Neural cell (in vitro differentiated cells): ENCODE data around the gene SUN5. TPM values are rescaled to one million over a fixed set of nuclear protein-coding genes. Genes with fewer than 3 reads are reported as not detected.

ENCODE experiments used
- H2AFZ ChIP-seq: fragments of 200-600, 300-800 bp; sonication (generic), shearing (Covaris generic); 2 replicates; pipeline ENCODE4 v1.6.0; 2014; ENCODE audit warnings: low read depth, mild to moderate bottlenecking, antibody characterized with exemption, low read length, moderate library complexity
- H3F3A ChIP-seq: fragments of 200-600 bp; shearing (Covaris generic); 2 replicates; pipeline ENCODE4 v1.6.1; 2016; ENCODE audit warnings: mild to moderate bottlenecking, moderate library complexity, mixed read lengths, antibody characterized with exemption, low read length; ENCODE audit not compliant: insufficient read depth, poor library complexity, severe bottlenecking
- H3K27ac ChIP-seq: fragments of 200-600, 300-800 bp; sonication (generic), shearing (Covaris generic); 2 replicates; pipeline ENCODE4 v1.5.1; 2014; ENCODE audit warnings: mild to moderate bottlenecking, low read length, moderate library complexity
- H3K27me3 ChIP-seq: fragments of 300-800, 200-600 bp; sonication (generic), shearing (Covaris generic); 2 replicates; pipeline ENCODE4 v1.6.0; 2014; ENCODE audit warnings: mild to moderate bottlenecking, low read depth, low read length, moderate library complexity; ENCODE audit not compliant: insufficient read depth
- H3K36me3 ChIP-seq: fragments of 300-800, 200-600 bp; sonication (generic), shearing (Covaris generic); 2 replicates; pipeline ENCODE4 v1.5.1; 2014; ENCODE audit warnings: mild to moderate bottlenecking, antibody characterized with exemption, low read length, moderate library complexity; ENCODE audit not compliant: insufficient read depth
- H3K4me2 ChIP-seq: fragments of 300-800, 200-600 bp; sonication (generic), shearing (Covaris generic); 2 replicates; pipeline ENCODE4 v1.6.0; 2014; ENCODE audit warnings: mild to moderate bottlenecking, low read length
- H3K4me3 ChIP-seq: fragments of 300-800, 200-600 bp; sonication (generic), shearing (Covaris generic); 2 replicates; pipeline ENCODE4 v1.5.1; 2014; ENCODE audit warnings: mild to moderate bottlenecking, low read length, moderate library complexity
- H3K79me2 ChIP-seq: fragments of 200-600 bp; shearing (Covaris generic); replicated peaks from 2 replicates; pipeline ENCODE4 v1.6.0; 2014; ENCODE audit warnings: mild to moderate bottlenecking, low read length, moderate library complexity; ENCODE audit not compliant: insufficient read depth
- H3K9ac ChIP-seq: fragments of 300-800, 200-600 bp; sonication (generic), shearing (Covaris generic); 2 replicates; pipeline ENCODE4 v1.6.1; 2016; ENCODE audit warnings: mild to moderate bottlenecking, low read length, mixed read lengths
- H3K9me2 ChIP-seq: fragments of 200-600 bp; shearing (Covaris generic); 2 replicates; pipeline ENCODE4 v1.6.1; 2016; ENCODE audit warnings: mild to moderate bottlenecking, low read length, mixed read lengths; ENCODE audit not compliant: insufficient read depth
- H3K9me3 ChIP-seq: fragments of 200-600, 300-800 bp; sonication (generic), shearing (Covaris generic); 2 replicates; pipeline ENCODE4 v1.6.1; 2016; ENCODE audit warnings: mild to moderate bottlenecking, mixed run types, low read length, moderate library complexity, mixed read lengths
- H4K20me1 ChIP-seq: fragments of 200-600 bp; shearing (Covaris generic); 2 replicates; pipeline ENCODE4 v1.6.1; 2016; ENCODE audit warnings: mild to moderate bottlenecking, mixed run types; ENCODE audit not compliant: insufficient read depth
- EP300 ChIP-seq: fragments of 450-650 bp; conservative IDR thresholded peaks from 2 replicates; pipeline ENCODE4 v1.6.1; 2014; ENCODE audit warnings: antibody characterized with exemption, mild to moderate bottlenecking, moderate library complexity; ENCODE audit not compliant: poor library complexity, severe bottlenecking
- EZH2 ChIP-seq: fragments of 200-600, 300-800 bp; shearing (Covaris generic), sonication (generic); IDR thresholded peaks from 2 replicates; pipeline ENCODE4 v1.6.1; 2014; ENCODE audit warnings: antibody characterized with exemption, low read length, borderline replicate concordance, mild to moderate bottlenecking; ENCODE audit not compliant: insufficient read depth, poor library complexity, severe bottlenecking
- MXI1 ChIP-seq: fragments of 450-650 bp; conservative IDR thresholded peaks from 2 replicates; pipeline ENCODE4 v1.6.1; 2014; ENCODE audit warnings: antibody characterized with exemption, mild to moderate bottlenecking; ENCODE audit not compliant: poor library complexity, severe bottlenecking
- POLR2AphosphoS5 ChIP-seq: IDR thresholded peaks from 2 replicates; pipeline ENCODE4 v1.6.1; 2012
- RAD21 ChIP-seq: fragments of 450-650 bp; conservative IDR thresholded peaks from 2 replicates; pipeline ENCODE4 v1.6.1; 2014; ENCODE audit warnings: antibody characterized with exemption, mild to moderate bottlenecking, moderate library complexity
- SMC3 ChIP-seq: fragments of 450-650 bp; conservative IDR thresholded peaks from 2 replicates; pipeline ENCODE4 v1.6.1; 2014; ENCODE audit warnings: antibody characterized with exemption, mild to moderate bottlenecking, moderate library complexity; ENCODE audit not compliant: poor library complexity
- TAF1 ChIP-seq: IDR thresholded peaks from 2 replicates; pipeline ENCODE4 v1.6.1; 2012; ENCODE audit warnings: low read depth
- polyA plus RNA-seq: library from polyadenylated mRNA; depleted of rRNA; stranded (reverse); fragments of >200 nt; gene quantifications from 2 replicates; pipeline ENCODE4 v1.2.3, GENCODE V29; 2014
- TF ChIP-seq, protein P1 (sequence below): IDR thresholded peaks from 2 replicates; pipeline ENCODE4 v1.6.1; 2012; ENCODE audit warnings: borderline replicate concordance
- TF ChIP-seq, protein P2 (sequence below): fragments of 450-650 bp; IDR thresholded peaks from 2 replicates; pipeline ENCODE4 v1.5.1; 2014; ENCODE audit warnings: antibody characterized with exemption, mild to moderate bottlenecking, moderate library complexity; ENCODE audit not compliant: poor library complexity, severe bottlenecking

Gene SUN5
- polyA plus RNA-seq, 1 donor from 2014 or later: not detected

GRCh38 chr20:33010133-33010504 is 5.9 kb upstream of the SUN5 start:
- Histone ChIP-seq H3K36me3 (no peaks in the 10 kb centered on the region), H4K20me1 (no peaks in the 10 kb centered on the region), H2AFZ (no peak overlapping the region), H3K4me2 (no peak overlapping the region), H3K27ac (no peak overlapping the region), H3F3A (no peaks in the 10 kb centered on the region), H3K9me3 (peaks cover 3% of the 10 kb centered on the region), H3K79me2 (no peaks in the 10 kb centered on the region), H3K9me2 (no peaks in the 10 kb centered on the region), H3K9ac (no peak overlapping the region), H3K27me3 (no peaks in the 10 kb centered on the region), H3K4me3 (no peak overlapping the region)
- TF ChIP-seq SMC3 (no peak), TAF1 (no peak), POLR2AphosphoS5 (no peak), MXI1 (no peak), EZH2 (no peak), RAD21 (no peak), EP300 (no peak)
- TF ChIP-seq, protein P1, sequence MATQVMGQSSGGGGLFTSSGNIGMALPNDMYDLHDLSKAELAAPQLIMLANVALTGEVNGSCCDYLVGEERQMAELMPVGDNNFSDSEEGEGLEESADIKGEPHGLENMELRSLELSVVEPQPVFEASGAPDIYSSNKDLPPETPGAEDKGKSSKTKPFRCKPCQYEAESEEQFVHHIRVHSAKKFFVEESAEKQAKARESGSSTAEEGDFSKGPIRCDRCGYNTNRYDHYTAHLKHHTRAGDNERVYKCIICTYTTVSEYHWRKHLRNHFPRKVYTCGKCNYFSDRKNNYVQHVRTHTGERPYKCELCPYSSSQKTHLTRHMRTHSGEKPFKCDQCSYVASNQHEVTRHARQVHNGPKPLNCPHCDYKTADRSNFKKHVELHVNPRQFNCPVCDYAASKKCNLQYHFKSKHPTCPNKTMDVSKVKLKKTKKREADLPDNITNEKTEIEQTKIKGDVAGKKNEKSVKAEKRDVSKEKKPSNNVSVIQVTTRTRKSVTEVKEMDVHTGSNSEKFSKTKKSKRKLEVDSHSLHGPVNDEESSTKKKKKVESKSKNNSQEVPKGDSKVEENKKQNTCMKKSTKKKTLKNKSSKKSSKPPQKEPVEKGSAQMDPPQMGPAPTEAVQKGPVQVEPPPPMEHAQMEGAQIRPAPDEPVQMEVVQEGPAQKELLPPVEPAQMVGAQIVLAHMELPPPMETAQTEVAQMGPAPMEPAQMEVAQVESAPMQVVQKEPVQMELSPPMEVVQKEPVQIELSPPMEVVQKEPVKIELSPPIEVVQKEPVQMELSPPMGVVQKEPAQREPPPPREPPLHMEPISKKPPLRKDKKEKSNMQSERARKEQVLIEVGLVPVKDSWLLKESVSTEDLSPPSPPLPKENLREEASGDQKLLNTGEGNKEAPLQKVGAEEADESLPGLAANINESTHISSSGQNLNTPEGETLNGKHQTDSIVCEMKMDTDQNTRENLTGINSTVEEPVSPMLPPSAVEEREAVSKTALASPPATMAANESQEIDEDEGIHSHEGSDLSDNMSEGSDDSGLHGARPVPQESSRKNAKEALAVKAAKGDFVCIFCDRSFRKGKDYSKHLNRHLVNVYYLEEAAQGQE: no peak
- TF ChIP-seq, protein P2, sequence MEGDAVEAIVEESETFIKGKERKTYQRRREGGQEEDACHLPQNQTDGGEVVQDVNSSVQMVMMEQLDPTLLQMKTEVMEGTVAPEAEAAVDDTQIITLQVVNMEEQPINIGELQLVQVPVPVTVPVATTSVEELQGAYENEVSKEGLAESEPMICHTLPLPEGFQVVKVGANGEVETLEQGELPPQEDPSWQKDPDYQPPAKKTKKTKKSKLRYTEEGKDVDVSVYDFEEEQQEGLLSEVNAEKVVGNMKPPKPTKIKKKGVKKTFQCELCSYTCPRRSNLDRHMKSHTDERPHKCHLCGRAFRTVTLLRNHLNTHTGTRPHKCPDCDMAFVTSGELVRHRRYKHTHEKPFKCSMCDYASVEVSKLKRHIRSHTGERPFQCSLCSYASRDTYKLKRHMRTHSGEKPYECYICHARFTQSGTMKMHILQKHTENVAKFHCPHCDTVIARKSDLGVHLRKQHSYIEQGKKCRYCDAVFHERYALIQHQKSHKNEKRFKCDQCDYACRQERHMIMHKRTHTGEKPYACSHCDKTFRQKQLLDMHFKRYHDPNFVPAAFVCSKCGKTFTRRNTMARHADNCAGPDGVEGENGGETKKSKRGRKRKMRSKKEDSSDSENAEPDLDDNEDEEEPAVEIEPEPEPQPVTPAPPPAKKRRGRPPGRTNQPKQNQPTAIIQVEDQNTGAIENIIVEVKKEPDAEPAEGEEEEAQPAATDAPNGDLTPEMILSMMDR: no peak

DNA sequence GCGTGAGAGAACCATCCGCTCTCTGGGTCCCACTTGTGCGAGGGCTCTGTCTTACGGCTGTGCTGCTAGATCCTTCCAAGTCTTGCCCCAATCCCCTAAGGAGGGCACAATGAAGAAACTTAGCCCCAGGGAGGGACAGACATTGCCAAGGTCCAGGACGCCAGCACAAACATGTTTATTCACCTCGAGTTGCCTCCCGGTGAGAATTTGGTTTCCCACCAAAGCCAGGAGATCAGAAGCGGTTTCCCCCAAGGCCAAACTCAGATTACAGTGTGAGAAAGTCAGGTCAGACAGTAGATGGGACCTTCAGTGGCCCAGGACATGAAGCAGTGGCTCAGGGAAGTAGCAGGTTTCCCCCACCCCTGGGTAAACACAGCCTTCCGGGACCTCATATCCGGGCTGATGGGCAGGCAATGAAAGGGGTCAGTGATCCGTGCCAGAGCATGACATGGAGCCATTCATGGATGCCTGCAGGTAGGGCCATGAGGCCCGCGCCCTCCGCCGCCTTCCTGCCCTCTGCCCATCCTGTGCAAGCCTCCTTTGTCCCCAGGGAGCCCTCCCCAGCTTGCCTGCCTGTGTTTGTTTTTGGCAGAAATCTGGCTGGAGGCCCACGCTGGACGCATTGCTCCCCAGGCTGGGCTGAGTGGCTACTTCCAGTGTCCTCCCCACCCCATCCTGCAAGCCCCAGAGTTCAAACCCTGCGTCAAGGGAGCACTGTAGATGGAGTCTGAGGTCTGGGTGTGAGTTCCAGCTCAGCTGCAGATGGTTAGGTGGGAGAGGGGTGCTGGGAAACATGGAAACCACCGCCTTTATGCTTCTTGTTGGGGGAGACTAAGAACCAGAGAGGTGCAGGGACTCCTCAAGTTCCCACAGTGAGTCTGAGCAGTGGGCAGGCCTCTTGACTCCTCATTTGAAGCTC is 5.2 kb upstream of the SUN5 start:
- no peaks in the 10 kb centered on the region for H4K20me1 ChIP-seq
- no peak overlapping the region for H2AFZ ChIP-seq
- H3K27me3 ChIP-seq: no peaks in the 10 kb centered on the region
- TF ChIP-seq EP300: no peak
- TF ChIP-seq EZH2: no peak
- TF ChIP-seq, protein P1: no peak
- no peak for TF ChIP-seq TAF1
- TF ChIP-seq, protein P2: no peak
- no peak for TF ChIP-seq RAD21
- no peak for TF ChIP-seq POLR2AphosphoS5
- no peak for TF ChIP-seq SMC3
- TF ChIP-seq MXI1: no peak
- peaks cover 3% of the 10 kb centered on the region for H3K9me3 ChIP-seq
- H3K9me2 ChIP-seq: no peaks in the 10 kb centered on the region
- no peak overlapping the region for H3K4me2 ChIP-seq
- no peaks in the 10 kb centered on the region for H3F3A ChIP-seq
- no peaks in the 10 kb centered on the region for H3K79me2 ChIP-seq
- no peak overlapping the region for H3K27ac ChIP-seq
- no peaks in the 10 kb centered on the region for H3K36me3 ChIP-seq
- H3K4me3 ChIP-seq: no peak overlapping the region
- no peak overlapping the region for H3K9ac ChIP-seq
